Head of caudate nucleus (tissue), 42 donors: ENCODE results near the gene KLHL3.

Experiments
- DNase-seq, 42 donors: peaks; one replicate each; pipeline versions ENCODE4 v3.0.0 to v3.0.0-alpha.2; 2020 to 2021; ENCODE audit warnings: mixed read lengths in 7 of 42
- intact Hi-C: fragments of 100-400 bp; cut with DNase I; formaldehyde crosslinking; loops from one replicate; pipeline ENCODE4 v1.15.0; 2022

The KLHL3 gene

DNA sequence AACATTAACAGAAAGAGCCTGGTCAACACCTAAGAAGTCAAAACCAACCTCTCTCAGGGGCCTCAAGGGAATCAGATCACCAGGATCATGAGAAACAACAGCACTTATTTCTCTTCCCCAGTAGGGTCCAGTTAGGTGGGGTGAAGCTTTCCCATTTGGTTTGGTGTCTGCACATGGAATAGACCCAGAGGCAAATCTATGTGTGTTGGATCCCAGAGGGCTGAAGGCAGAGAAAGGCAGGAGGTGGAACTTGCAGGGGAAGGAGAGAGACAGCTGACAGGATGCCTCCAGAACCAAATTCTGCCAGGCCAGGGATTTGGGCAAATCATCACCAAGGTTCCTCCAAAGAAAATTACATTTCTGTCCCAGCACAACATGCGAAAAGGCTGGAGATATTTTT lies 132.0 kb downstream of the KLHL3 start:
- DNase-seq, result no peak
- intact Hi-C loops, result no loop called here

- intact Hi-C loops, result no loop called here
Observed at GRCh38 chr5:137603356-137603755, 132.5 kb downstream of the KLHL3 start.

DNA sequence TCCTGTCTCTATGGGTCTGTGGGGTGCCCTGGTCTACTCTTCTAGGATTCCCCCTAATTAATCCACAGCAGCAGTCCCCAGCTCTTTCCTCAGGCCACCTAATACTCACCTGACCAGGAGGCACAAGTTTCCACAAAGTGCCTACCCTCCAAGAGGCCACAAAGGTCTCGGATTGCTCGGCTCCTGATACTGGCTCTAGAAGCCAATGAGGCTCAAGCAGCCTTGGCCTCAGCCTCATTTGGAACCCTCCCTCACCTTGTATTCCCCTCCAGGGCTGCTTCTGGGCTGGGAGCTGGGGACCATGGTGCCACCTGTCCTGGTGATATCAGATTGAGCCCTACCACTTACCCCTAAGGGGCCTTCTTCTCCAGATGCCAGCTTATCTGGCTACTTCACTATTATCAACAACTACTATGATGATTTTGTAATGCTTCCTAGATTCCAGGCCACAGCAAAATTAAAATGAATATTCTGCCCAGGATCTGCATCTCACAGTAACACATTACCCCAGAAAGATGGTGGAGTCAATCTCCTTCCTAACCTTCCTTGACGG lies 133.1 kb downstream of the KLHL3 start:
- intact Hi-C loops, result no loop called here

More at GRCh38 chr5:137603356-137603755, 132.5 kb downstream of the KLHL3 start:
- peak in 1 of 42 donors; percentile 13 for DNase-seq

DNA sequence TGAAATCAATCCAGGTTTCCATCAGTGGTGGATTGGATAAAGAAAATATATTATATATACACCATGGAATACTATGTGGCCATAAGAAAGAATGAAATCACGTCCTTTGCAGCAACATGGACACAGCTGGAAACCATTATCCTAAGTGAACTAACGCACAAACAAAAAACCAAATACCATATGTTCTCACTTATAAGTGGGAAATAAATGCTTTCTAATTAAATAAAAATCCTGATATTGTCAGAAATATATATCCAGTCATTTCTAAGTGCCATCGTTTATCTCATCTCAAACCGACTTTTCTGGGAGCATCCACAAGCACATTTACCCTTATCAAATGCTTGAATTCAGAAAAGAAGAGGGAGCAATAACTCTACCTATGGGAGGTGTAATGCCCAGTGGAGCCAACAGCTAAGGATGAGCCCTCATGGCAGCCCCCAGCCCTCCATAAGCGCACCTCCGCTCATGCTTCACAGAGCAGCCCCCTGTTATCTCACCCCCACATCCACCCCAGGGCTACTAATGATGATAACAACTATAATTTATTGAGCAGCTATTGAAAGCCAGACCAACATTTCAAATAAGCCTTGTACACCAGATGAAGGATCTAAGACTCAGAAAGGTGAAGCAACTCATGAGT lies 135.0 kb downstream of the KLHL3 start:
- no peak for DNase-seq
- intact Hi-C loops, result no loop called here

More for the DNA sequence above, 133.1 kb downstream of the KLHL3 start:
- DNase-seq, result no peak

DNA sequence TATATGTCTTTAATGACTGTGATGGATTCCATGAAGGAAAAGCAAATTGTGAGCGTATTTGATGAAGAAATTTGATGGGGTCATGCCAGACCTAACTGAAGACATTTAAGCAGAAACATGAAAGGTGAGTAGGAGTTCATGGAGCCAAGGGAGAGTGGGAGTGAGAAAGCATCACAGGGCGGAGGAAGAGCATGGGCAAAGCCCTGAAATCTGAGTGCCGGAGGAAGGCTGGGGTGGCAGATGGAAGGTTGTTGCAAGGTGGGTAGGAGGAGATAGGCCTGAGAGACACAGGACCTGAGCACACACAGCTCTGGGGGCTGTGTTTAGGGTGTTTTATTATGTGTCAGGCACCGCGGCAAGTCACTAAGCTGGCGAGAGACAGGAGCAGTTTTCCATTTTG lies 136.4 kb downstream of the KLHL3 start:
- peak in 2 of 42 donors; percentile 8 to 24 for DNase-seq
- intact Hi-C loops, result no loop called here

DNA sequence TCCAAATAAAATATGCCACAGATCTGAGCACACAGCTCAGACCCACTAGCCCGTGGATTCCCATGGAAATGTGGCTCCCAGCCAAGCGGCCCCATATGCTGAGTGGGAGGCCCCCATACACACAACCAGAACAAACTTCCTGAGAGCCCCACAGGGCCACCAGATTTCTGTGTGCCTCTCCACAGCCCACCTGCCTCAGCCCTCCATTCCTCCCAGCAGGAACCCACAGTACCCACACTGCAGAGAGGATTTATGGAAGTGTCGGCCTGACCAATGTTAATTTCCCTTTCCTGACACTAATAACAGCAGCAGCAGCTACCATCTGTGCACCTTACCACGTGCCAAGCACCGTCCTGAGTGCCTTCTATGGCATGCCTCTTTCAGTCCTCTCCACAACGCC lies 137.5 kb downstream of the KLHL3 start:
- intact Hi-C loops, result no loop called here
- DNase-seq, result peak in 1 of 42 donors; percentile 31

DNA sequence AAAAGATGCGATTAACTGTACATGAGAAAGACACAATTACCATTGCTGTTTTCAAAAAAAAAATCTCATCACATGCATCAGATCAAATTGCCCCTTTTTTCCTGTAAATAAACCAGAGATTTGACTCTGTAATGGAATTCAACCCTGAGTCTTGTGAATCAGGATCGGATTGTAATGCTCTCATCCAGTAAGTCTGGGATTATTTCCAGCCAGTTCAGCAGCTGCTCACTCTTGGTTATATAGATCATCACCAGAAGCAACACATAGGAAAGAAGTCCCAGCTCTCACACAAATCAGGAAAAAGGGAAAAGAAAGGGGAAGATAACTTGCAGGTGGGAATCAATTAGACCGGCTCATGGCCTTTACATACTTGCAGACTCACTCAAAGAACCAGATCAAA lies 138.9 kb downstream of the KLHL3 start:
- intact Hi-C loops, result no loop called here
- DNase-seq, result peak in 1 of 42 donors; percentile 33

- intact Hi-C loops, result no loop called here
- peak in 1 of 42 donors; percentile 42 for DNase-seq
Observed at GRCh38 chr5:137595396-137596079, 140.4 kb downstream of the KLHL3 start.

DNA sequence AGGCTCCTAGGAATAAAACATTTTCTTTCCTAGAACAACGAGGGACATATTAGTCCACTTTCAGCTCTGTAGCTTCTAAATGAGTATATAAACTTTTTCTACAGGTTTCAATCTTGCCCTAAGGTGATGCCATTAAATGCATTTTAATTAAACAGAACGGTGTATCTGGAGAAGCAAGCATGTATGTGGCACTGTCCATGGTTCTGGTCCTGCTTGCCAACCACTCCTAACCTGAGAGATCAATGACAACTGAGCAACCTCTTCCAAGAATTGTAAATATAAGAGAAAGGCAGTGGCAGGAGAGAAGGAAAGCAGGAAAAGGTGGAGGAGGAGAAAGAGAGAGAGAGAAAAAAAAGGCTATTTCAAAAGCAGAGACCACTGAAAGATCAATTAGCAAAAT lies 141.2 kb downstream of the KLHL3 start:
- DNase-seq, result no peak
- intact Hi-C loops, result no loop called here

- no peak for DNase-seq
- intact Hi-C loops, result no loop called here
Observed at GRCh38 chr5:137592317-137592716, 143.6 kb downstream of the KLHL3 start.

- no peak for DNase-seq
- intact Hi-C loops, result no loop called here
Observed at GRCh38 chr5:137589185-137589584, 146.7 kb downstream of the KLHL3 start.

GRCh38 chr5:137587919-137588318 lies 148.0 kb downstream of the KLHL3 start:
- intact Hi-C loops, result no loop called here
- DNase-seq, result no peak

DNA sequence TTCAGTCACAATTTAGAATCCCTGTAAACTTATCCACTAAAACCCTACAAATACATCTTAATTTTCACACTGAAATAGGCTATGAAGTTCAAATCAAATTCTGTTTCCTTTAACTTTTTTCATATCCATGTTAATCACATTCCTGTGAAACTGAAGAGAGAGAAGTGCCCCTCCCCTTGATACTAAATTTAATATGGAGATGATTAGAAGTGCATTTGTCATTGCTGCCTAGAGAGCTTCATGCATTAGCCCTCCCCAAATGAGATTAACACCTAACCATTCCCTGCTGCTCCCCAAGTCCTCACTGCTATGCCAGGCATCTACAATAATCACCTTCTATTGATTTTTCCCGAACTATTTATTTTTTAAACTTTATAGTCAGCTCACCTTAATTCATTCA lies 151.6 kb downstream of the KLHL3 start:
- intact Hi-C loops, result no loop called here
- peak in 1 of 42 donors; percentile 16 for DNase-seq

DNA sequence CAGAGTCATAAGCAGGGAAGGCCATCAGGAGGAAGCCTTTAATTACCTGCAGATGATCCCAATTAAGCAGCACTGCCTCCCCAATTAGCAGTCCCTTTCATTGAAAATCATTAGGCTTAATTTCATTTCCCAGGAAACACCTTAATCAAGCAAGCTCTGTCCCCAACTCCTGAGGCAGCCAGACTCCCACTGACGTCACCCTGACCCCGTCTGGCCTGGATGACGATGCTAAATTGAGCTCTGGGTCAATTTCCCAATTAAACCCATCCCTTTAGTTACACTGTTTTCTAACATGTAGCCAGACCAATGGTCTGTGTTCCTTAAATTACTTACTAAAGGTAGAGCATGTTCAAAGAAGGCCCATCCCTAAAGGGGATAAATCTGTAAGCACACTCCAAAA lies 152.8 kb downstream of the KLHL3 start:
- no peak for DNase-seq
- intact Hi-C loops, result no loop called here

DNA sequence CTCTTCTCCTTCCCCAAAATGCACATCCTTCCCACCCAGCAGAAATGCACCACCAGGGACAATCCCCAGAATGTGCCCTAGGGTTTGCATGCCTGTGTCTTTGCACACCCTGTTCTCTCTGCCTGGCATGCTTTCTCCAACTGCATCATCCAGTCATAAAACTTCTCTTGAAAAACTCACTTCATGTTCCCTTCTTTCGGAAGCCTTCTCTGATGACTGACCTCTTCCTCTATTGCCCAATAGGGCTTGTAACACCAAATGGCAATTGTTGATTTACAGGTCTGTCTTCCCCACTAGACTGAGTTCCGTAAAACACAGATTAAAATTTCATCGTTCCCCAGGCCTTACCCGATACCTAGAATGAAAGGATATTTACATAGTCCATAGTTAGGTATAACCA lies 153.7 kb downstream of the KLHL3 start:
- intact Hi-C loops, result no loop called here
- DNase-seq, result peak in 1 of 42 donors; percentile 26

- intact Hi-C loops, result no loop called here
Observed at GRCh38 chr5:137581776-137582175, 154.1 kb downstream of the KLHL3 start.

GRCh38 chr5:137580030-137580429 lies 155.9 kb downstream of the KLHL3 start:
- intact Hi-C loops, result no loop called here
- peak in 1 of 42 donors; percentile 42 for DNase-seq

More at GRCh38 chr5:137581776-137582175, 154.1 kb downstream of the KLHL3 start:
- no peak for DNase-seq

GRCh38 chr5:137575847-137576246 lies 160.0 kb downstream of the KLHL3 start:
- DNase-seq, result no peak
- intact Hi-C loops, result no loop called here

DNA sequence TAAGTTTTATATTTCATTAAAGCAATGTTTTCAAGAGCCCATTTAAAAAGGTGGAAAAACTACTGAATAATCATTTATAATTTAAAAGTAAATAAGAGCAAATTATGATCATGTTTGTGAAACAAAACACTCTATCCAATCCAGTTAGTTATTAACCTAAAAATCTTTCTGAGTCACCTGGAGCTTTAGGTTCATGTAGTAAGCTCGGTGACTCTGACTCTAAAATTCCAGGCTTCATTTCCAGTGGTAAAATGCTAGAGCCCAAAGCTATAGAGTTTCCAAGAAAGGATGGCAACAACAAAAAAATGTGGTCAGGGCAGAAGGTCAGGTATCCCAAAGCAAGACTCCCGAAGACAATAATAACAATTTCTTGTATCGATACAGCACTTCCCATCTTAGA lies 160.7 kb downstream of the KLHL3 start:
- DNase-seq, result no peak
- intact Hi-C loops, result no loop called here

GRCh38 chr5:137573376-137573775 lies 162.5 kb downstream of the KLHL3 start:
- intact Hi-C loops, result no loop called here
- DNase-seq, result no peak
